ENCODE measurements around the gene EFCAB9. TPM values are rescaled to one million over a fixed set of nuclear protein-coding genes. Genes with fewer than 3 reads are reported as not detected.

Gene EFCAB9
- total and polyA plus RNA-seq, 2 of the 8 experiments (the other 6 are each of a cell fraction or from before 2014, with no cell fraction given) = not detected

- TF ChIP-seq CHD7 (IDR thresholded peaks at IDR 0.05; ENCODE audit: insufficient replicate concordance, low read length) (no peak), KDM1A (IDR thresholded peaks at IDR 0.05; ENCODE audit: borderline replicate concordance, low read length) (no peak), SP4 (IDR thresholded peaks at IDR 0.05; ENCODE audit: low read length) (no peak), SRF (IDR thresholded peaks at IDR 0.05; ENCODE audit: low read depth, low read length) (no peak), POLR2AphosphoS5 (IDR thresholded peaks at IDR 0.05; ENCODE audit: low read depth, low read length) (no peak)
These were observed 13.0 kb upstream of the EFCAB9 start (continued) for GRCh38 chr5:172180936-172181335.

Data from H1 (cell line).